DND-41 (cell line): ENCODE measurements around the gene PLRG1.

Source experiments
- CTCF ChIP-seq: IDR thresholded peaks from 2 replicates; pipeline ENCODE4 v1.5.1; 2012; ENCODE audit warnings: borderline replicate concordance, low read length, moderate library complexity, mild to moderate bottlenecking; ENCODE audit not compliant: poor library complexity, severe bottlenecking; ENCODE audit errors: extremely low read depth
- EZH2 ChIP-seq: IDR thresholded peaks from 3 replicates; pipeline ENCODE4 v1.6.1; 2012; ENCODE audit warnings: borderline replicate concordance, low read depth, mild to moderate bottlenecking, moderate library complexity, low read length, inconsistent platforms; ENCODE audit not compliant: severe bottlenecking

DNA sequence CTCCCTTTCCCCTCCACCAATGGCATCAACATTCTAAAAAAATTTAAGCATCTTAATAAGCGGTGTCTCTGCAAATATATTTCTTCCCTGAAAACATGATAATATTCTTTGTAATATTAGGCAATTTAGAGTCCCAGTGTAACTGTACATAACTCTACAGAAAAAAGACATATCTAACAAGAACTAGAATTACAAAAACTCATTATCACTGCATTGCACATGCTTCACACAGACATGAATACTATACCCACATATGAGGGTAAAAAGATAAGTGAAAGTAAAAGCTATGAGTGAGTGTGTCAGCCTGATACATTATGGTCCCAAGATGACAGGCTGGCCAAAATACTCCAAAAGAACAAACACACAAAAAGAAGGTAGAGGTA is 10.2 kb upstream of the PLRG1 start:
- TF ChIP-seq CTCF: no peak
- no peak for TF ChIP-seq EZH2
